OCI-LY1 (cell line): ENCODE measurements around the gene AFAP1L1.

ENCODE experiments used
- CTCF ChIP-seq: fragments of 200-600 bp; sonication (generic), shearing (Covaris generic); IDR thresholded peaks from 2 replicates; pipeline ENCODE4 v1.5.1; 2017; ENCODE audit warnings: mild to moderate bottlenecking, antibody characterized with exemption, low read length, moderate library complexity, mixed read lengths
- EZH2 ChIP-seq: fragments of 200-600 bp; sonication (generic), shearing (Covaris generic); IDR thresholded peaks from 2 replicates; pipeline ENCODE4 v1.8.0; 2017; ENCODE audit warnings: borderline replicate concordance, mixed run types, mild to moderate bottlenecking, antibody characterized with exemption, low read length, moderate library complexity, mixed read lengths

DNA sequence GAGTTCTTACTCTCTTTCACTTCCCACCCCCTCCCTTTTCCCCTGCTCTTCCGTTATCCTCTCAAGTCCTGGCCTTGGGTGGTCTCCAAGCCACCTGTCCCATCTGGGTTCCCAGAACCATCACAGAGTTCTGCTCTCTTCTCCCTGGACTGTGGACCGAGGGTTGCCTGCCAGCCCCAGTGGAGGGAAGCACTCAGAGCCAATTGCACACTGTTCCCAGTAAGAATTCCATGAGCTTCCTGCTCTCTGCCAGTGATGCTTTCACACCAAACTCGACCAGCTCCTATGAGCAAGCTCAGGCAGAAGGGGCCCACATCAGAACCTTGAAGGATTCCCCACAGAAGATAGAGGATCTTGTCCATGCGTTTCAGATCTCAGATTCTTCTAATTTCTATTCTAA, 20.1 kb upstream of the AFAP1L1 start:
- TF ChIP-seq CTCF, result no peak
- TF ChIP-seq EZH2, result no peak
